ENCODE data around the gene PPP6R3. TPM values are rescaled to one million over a fixed set of nuclear protein-coding genes. Genes with fewer than 3 reads are reported as not detected.

PPP6R3 gene
- polyA plus RNA-seq, 1 experiment: 58.5 TPM

GRCh38 chr11:68563454-68563853 lies 102.9 kb downstream of the PPP6R3 start:
- POLR2A ChIA-PET: no interaction called here
- Histone ChIP-seq H3K4me3 (ENCODE audit: low read depth, low read length) (no peak overlapping the region), H3K27me3 (ENCODE audit: control insufficient read depth, insufficient read depth, low read length) (no peaks in the 10 kb centered on the region), H3K27ac (ENCODE audit: low read depth, low read length) (no peak overlapping the region), H3K9me3 (ENCODE audit: control insufficient read depth, insufficient read depth, low read length) (no peaks in the 10 kb centered on the region)
- DNase-seq (ENCODE audit: low read depth, low spot score): no peak
- TF ChIP-seq CTCF (IDR thresholded peaks at IDR 0.05; ENCODE audit: low read depth, low read length): no peak
- CTCF ChIA-PET: no interaction called here

- Histone ChIP-seq H3K27me3 (ENCODE audit: control insufficient read depth, insufficient read depth, low read length) (no peaks in the 10 kb centered on the region), H3K27ac (ENCODE audit: low read depth, low read length) (no peak overlapping the region), H3K4me3 (ENCODE audit: low read depth, low read length) (no peak overlapping the region), H3K9me3 (ENCODE audit: control insufficient read depth, insufficient read depth, low read length) (no peaks in the 10 kb centered on the region)
- no peak for DNase-seq (ENCODE audit: low read depth, low spot score)
- POLR2A ChIA-PET: no interaction called here
- TF ChIP-seq CTCF (IDR thresholded peaks at IDR 0.05; ENCODE audit: low read depth, low read length): no peak
- CTCF ChIA-PET: no interaction called here
Observed at GRCh38 chr11:68564261-68564660, 103.7 kb downstream of the PPP6R3 start.

- no peak for TF ChIP-seq CTCF (IDR thresholded peaks at IDR 0.05; ENCODE audit: low read depth, low read length)
- Histone ChIP-seq H3K27ac (ENCODE audit: low read depth, low read length) (no peak overlapping the region), H3K27me3 (ENCODE audit: control insufficient read depth, insufficient read depth, low read length) (no peaks in the 10 kb centered on the region), H3K9me3 (ENCODE audit: control insufficient read depth, insufficient read depth, low read length) (no peaks in the 10 kb centered on the region), H3K4me3 (ENCODE audit: low read depth, low read length) (no peak overlapping the region)
- CTCF ChIA-PET: no interaction called here
- POLR2A ChIA-PET: no interaction called here
- no peak for DNase-seq (ENCODE audit: low read depth, low spot score)
Observed at GRCh38 chr11:68565768-68566167, 105.2 kb downstream of the PPP6R3 start.

GRCh38 chr11:68567553-68567952 lies 107.0 kb downstream of the PPP6R3 start:
- no peaks in the 10 kb centered on the region for H3K27me3 ChIP-seq (ENCODE audit: control insufficient read depth, insufficient read depth, low read length)
- no peak overlapping the region for H3K27ac ChIP-seq (ENCODE audit: low read depth, low read length)
- H3K9me3 ChIP-seq (ENCODE audit: control insufficient read depth, insufficient read depth, low read length): no peaks in the 10 kb centered on the region
- no peak for TF ChIP-seq CTCF (IDR thresholded peaks at IDR 0.05; ENCODE audit: low read depth, low read length)
- CTCF ChIA-PET: no interaction called here
- H3K4me3 ChIP-seq (ENCODE audit: low read depth, low read length): no peak overlapping the region
- POLR2A ChIA-PET: no interaction called here
- DNase-seq (ENCODE audit: low read depth, low spot score): no peak

GRCh38 chr11:68569357-68569756 lies 108.8 kb downstream of the PPP6R3 start:
- DNase-seq (ENCODE audit: low read depth, low spot score): no peak
- Histone ChIP-seq H3K27me3 (ENCODE audit: control insufficient read depth, insufficient read depth, low read length) (no peaks in the 10 kb centered on the region), H3K9me3 (ENCODE audit: control insufficient read depth, insufficient read depth, low read length) (no peaks in the 10 kb centered on the region), H3K4me3 (ENCODE audit: low read depth, low read length) (no peak overlapping the region), H3K27ac (ENCODE audit: low read depth, low read length) (no peak overlapping the region)
- ChIA-PET CTCF (interaction anchor here (2.4 kb wide), 1 partner anchor 15 kb away, joined by 5 read pairs; no protein-coding TSS in a partner anchor), POLR2A (no interaction called here)
- no peak for TF ChIP-seq CTCF (IDR thresholded peaks at IDR 0.05; ENCODE audit: low read depth, low read length)

Measured in AG04450 (cell line).